Fibroblast of the aortic adventitia (primary cell): Measurements from ENCODE around the gene PTBP1. TPM values are rescaled to one million over a fixed set of nuclear protein-coding genes. Genes with fewer than 3 reads are reported as not detected.

ENCODE experiments used
- DNase-seq: peaks from one replicate; pipeline ENCODE4 v3.0.0-alpha.2; 2010; ENCODE audit warnings: low read depth
- H3K4me3 ChIP-seq: 2 replicates; pipeline ENCODE4 v1.5.1; 2011; ENCODE audit warnings: low read depth, mild to moderate bottlenecking, control low read depth, low read length, moderate library complexity
- CTCF ChIP-seq: IDR thresholded peaks from 2 replicates; pipeline ENCODE4 v1.5.1; 2011; ENCODE audit warnings: mild to moderate bottlenecking, low read length, control low read depth, inconsistent platforms; ENCODE audit not compliant: insufficient read depth
- total RNA-seq: library from RNA; depleted of rRNA; stranded (reverse); fragments of >200 nt; gene quantifications from 2 replicates; pipeline ENCODE4 v1.2.3, GENCODE V29; 2012; ENCODE audit warnings: low replicate concordance

Gene PTBP1
- total RNA-seq, 1 donor: 121 TPM

GRCh38 chr19:795691-796581 lies 1.3 kb upstream of the PTBP1 start:
- peak overlapping the region; percentile 70 for H3K4me3 ChIP-seq
- no peak for DNase-seq
- TF ChIP-seq CTCF: no peak

GRCh38 chr19:797528-798414 lies 519 bp downstream of the PTBP1 start:
- DNase-seq: peak; percentile 83
- H3K4me3 ChIP-seq: peak overlapping the region; percentile 83
- TF ChIP-seq CTCF: no peak

- H3K4me3 ChIP-seq: peak overlapping the region; percentile 83
- peak; percentile 41 for DNase-seq
- TF ChIP-seq CTCF: no peak
Measured at GRCh38 chr19:798415-799075, 1.3 kb downstream of the PTBP1 start.

GRCh38 chr19:799076-799881 lies 2.0 kb downstream of the PTBP1 start:
- TF ChIP-seq CTCF: peak; percentile 43
- DNase-seq: peak; percentile 65

GRCh38 chr19:800360-801029 lies 3.2 kb downstream of the PTBP1 start:
- H3K4me3 ChIP-seq: peak overlapping the region; percentile 55
- peak; percentile 61 for DNase-seq
- TF ChIP-seq CTCF: no peak

More at GRCh38 chr19:799076-799881, 2.0 kb downstream of the PTBP1 start:
- H3K4me3 ChIP-seq: peak overlapping the region; percentile 83
